Muscle of leg (tissue), 11 donors: ENCODE measurements around the gene FAM161B. TPM values are rescaled to one million over a fixed set of nuclear protein-coding genes. Genes with fewer than 3 reads are reported as not detected.
"Not testable (repeated sequence)": the region's sequence is repeated elsewhere in the genome, so short reads cannot be mapped to it uniquely, and the experiment has no call there.

Experiments
- DNase-seq: peaks from one replicate; pipeline ENCODE4 v3.0.0; 2013
- H3K27ac ChIP-seq: one replicate; pipeline ENCODE4 v1.5.1; 2013; ENCODE audit warnings: mild to moderate bottlenecking, low read length, control low read depth
- H3K27me3 ChIP-seq: one replicate; pipeline ENCODE4 v1.6.1; 2013; ENCODE audit warnings: low read length; ENCODE audit not compliant: control insufficient read depth, insufficient read depth
- H3K36me3 ChIP-seq: one replicate; pipeline ENCODE4 v1.6.1; 2013; ENCODE audit warnings: low read length; ENCODE audit not compliant: control insufficient read depth, insufficient read depth
- H3K4me1 ChIP-seq: one replicate; pipeline ENCODE4 v1.6.1; 2013; ENCODE audit warnings: low read length; ENCODE audit not compliant: control insufficient read depth, insufficient read depth
- H3K4me3 ChIP-seq: one replicate; pipeline ENCODE4 v1.5.1; 2013; ENCODE audit warnings: low read length, control low read depth
- H3K9me3 ChIP-seq: replicated peaks from 2 replicates; pipeline ENCODE4 v1.6.1; 2013; ENCODE audit warnings: low read depth, low read length; ENCODE audit not compliant: control insufficient read depth
- WGBS: methylation state at CpG from one replicate; pipeline ENCODE4 v1.1.5; 2013; ENCODE audit warnings: missing lambda C conversion rate; ENCODE audit not compliant: insufficient coverage; 5-methylcytosine and 5-hydroxymethylcytosine counted together
- polyA plus RNA-seq, 8 donors: library from polyadenylated mRNA; unstranded; fragments of 120-200 nt; gene quantifications; one replicate each; pipeline versions ENCODE4 v1.2.1 to v1.2.3, GENCODE V29; 2013; ENCODE audit warnings: inconsistent platforms in 1 of 8, low replicate concordance in 1 of 8; ENCODE audit not compliant: insufficient read length in 8 of 8, insufficient read depth in 1 of 8
- total RNA-seq: library from RNA; stranded (reverse); fragments of 120-200 nt; gene quantifications from one replicate; pipeline ENCODE4 v1.2.4, GENCODE V29; 2013

FAM161B gene
- total and polyA plus RNA-seq, 9 donors: 6.2 to 8.2 (median 7.1) TPM

DNA sequence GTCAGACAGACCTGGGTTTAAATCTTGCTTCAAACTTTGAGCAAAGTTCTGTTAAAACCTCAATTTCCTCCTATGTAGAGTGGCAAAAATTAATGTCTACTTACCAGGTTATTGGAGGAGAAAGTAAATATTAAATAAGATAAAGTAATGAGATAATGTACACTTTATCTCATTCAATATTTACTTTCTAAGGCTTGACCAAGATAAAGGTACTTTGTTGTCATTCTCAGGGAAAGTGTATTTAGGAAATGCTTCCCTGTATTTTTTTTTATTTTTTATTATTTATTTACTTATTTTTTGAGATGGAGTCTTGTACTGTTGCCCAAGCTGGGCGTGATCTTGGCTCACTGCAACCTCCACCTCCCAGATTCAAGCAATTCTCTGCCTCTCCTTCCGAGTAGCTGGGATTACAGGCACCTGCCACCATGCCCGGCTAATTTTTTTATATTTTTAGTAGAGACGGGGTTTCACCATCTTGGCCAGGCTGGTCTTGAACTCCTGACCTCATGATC, 4.7 kb downstream of the FAM161B start:
- Histone ChIP-seq H3K4me1 (peaks cover 4% of the 10 kb centered on the region), H3K36me3 (peaks cover 42% of the 10 kb centered on the region), H3K27ac (no peak overlapping the region), H3K4me3 (no peak overlapping the region), H3K9me3 (no peaks in the 10 kb centered on the region), H3K27me3 (no peaks in the 10 kb centered on the region)
- DNase-seq: no peak
- WGBS: 93% methylated on average over 2 of the region's 4 CpGs

DNA sequence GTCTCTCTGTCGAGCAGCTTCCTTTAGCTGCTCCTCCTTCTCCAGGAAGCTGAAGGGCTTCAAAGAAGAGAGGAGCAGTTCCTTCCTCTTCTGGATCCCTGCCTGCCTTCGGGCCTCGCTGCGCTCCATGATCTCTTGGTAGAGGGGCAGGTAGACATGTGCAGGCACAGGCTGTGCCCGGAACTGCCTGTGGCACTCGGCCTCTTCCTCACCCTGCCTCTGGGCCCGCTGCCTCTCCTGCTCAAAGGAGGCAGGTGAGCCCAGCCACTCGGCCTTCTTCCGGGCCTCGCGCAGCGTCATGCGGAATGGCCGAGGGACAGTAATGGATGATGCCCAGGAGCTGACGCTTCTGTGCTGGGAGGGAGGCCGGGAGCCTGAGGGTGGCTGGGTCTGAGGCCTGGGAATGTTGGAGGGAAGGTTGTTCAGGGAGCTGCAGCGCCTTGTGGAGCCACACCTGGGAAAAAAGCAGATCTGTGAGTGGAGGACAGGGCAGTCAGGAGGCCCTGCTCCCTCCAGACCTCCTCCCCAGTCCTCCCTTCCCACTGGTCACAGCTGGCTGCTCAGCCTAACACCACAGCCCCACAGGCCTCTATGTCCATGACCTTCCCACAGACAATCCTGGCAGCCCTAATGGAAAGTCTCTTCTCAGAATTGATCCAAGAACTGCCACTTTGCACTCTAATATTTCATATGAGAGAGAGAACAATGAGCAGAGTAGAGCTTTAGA, 5.3 kb downstream of the FAM161B start:
- DNase-seq: no peak
- 85% methylated on average over 15 of the region's 17 CpGs for WGBS
- Histone ChIP-seq H3K4me3 (no peak overlapping the region), H3K4me1 (peaks cover 4% of the 10 kb centered on the region), H3K27ac (no peak overlapping the region), H3K36me3 (peaks cover 46% of the 10 kb centered on the region), H3K9me3 (no peaks in the 10 kb centered on the region), H3K27me3 (no peaks in the 10 kb centered on the region)

DNA sequence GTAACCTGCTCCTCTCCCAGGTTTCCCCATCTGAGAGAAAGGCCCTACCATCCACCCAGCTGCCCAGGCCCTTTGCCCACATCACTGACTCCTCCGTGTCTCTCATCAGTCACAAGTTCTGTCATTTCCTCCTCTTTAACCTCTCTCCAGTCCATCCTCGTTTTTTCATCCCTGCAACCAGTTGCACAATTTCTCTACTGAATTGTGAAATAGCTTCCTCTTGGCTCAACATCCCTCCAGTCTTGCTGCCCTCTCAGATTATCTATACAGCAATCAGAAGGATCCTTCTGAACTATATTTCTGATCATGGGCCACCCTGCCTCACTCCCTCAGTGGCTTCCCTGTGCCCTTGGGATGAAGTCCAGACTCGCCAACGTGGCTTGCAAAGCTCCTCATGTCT, 6.8 kb downstream of the FAM161B start:
- H3K27ac ChIP-seq: no peak overlapping the region
- no peak overlapping the region for H3K4me3 ChIP-seq
- H3K27me3 ChIP-seq: no peaks in the 10 kb centered on the region
- WGBS: 53% methylated on average over 4 of the region's 4 CpGs
- H3K36me3 ChIP-seq: peaks cover 51% of the 10 kb centered on the region
- peak; percentile 37 for DNase-seq
- H3K9me3 ChIP-seq: no peaks in the 10 kb centered on the region
- H3K4me1 ChIP-seq: no peaks in the 10 kb centered on the region

DNA sequence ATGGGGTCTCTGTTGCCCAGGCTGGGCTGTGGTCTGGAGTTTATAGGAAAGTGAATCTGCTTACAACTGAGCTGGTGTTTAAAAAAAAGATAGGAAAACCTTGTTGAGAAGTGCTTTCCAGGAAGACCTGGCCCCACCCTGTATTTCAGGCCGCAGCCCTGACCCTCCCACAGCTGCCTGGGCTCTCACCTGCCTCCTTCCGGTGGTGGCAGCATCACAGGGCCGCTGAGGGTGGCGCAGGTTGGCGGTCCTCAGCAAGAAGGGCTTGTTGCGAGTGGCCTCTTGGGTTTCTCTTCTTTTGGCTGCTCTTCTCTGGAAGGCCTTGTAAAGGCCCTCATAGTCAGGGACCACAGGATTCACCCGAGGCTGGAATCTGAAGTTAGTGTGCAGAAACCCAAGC, 7.7 kb downstream of the FAM161B start:
- H3K27me3 ChIP-seq: no peaks in the 10 kb centered on the region
- DNase-seq: no peak
- H3K4me1 ChIP-seq: no peaks in the 10 kb centered on the region
- H3K27ac ChIP-seq: no peak overlapping the region
- peaks cover 55% of the 10 kb centered on the region for H3K36me3 ChIP-seq
- no peaks in the 10 kb centered on the region for H3K9me3 ChIP-seq
- no peak overlapping the region for H3K4me3 ChIP-seq
- WGBS: 86% methylated on average over 7 of the region's 7 CpGs

DNA sequence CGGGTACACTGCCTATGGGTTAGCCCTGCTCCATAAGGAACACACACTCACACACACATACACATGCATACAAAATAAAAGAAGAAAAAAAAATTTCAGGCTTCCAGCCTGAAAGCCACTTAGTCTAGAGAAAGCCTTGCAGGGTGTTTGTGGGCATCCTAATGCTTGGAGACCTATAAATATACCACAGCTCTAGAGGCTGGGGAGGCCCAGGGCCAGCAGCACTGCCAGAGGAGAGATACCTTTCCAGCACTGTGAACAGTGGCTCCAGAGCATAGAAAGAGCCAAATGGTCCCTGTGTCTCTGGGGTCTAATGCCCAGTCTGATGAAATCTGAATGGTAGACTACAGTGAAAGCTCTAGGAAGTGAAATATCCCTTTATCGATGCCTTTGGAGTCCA, 12.9 kb downstream of the FAM161B start:
- Histone ChIP-seq H3K4me3 (no peak overlapping the region), H3K4me1 (no peaks in the 10 kb centered on the region), H3K9me3 (no peaks in the 10 kb centered on the region), H3K27ac (no peak overlapping the region), H3K36me3 (peaks cover 50% of the 10 kb centered on the region), H3K27me3 (no peaks in the 10 kb centered on the region)
- WGBS: no CpG with 5 or more reads among the region's 2 CpGs
- DNase-seq: no peak

DNA sequence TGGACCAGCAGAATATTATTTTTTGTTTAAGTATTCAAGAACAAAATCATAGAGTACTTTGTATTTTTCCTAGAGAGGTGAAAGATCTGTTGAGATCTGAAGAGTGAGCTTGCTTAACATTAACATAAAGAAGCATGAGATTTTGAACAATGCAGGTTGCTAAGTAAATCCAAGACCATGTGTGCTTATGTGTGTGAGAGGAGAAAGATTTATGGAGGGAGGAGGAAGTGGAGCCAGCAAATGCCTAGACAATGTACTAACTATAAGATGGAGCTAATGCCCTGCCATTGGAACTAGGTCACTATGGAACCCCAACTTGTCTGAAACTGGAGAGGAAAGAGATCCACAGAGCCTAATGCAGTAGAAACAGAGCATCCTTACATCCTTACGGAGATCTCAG, 13.3 kb downstream of the FAM161B start:
- H3K4me3 ChIP-seq: no peak overlapping the region
- DNase-seq: no peak
- H3K36me3 ChIP-seq: peaks cover 53% of the 10 kb centered on the region
- no peaks in the 10 kb centered on the region for H3K27me3 ChIP-seq
- H3K9me3 ChIP-seq: no peaks in the 10 kb centered on the region
- no peaks in the 10 kb centered on the region for H3K4me1 ChIP-seq
- WGBS: no CpG with 5 or more reads among the region's 1 CpG
- no peak overlapping the region for H3K27ac ChIP-seq

DNA sequence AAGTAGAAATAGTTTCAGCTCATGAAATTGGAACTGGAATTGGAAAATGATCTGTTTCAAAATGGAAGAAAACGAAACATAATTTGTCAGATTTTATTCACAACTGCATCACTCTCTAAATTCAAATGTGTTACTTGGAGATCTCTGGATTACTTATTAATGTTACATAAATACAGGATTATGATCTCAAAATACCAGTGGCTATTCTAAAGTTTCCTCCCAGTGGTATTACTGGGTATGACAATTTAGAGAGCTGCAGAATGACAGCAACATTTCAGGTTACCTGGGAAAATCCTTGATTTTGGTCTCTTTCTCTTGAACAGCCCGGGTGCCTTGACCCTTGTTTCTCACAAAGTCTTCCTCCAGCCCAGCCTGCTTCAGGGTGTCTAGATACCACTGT, 14.2 kb downstream of the FAM161B start:
- no CpG with 5 or more reads among the region's 2 CpGs for WGBS

DNA sequence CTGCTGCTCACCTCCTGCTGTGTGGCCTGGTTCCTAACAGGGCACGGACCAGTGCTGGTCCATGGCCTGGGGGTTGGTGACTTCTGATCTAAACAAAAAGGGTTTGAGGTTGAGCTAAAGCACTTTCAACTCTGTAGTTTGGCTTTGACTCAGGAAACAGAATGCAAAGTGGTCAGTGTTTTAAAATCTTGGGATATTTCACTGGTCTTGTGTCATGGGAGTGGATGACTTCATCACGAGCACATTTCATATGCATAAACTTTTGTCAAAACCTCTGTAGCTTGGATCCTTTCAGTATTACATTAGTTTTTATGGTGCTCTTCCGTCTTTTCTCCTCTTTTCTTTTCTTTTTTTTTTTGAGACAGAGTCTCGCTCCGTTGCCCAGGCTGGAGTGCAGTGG, 25.6 kb downstream of the FAM161B start:
- H3K27me3 ChIP-seq: no peaks in the 10 kb centered on the region
- no peak overlapping the region for H3K27ac ChIP-seq
- DNase-seq: no peak
- peaks cover 71% of the 10 kb centered on the region for H3K36me3 ChIP-seq
- no peaks in the 10 kb centered on the region for H3K9me3 ChIP-seq
- H3K4me3 ChIP-seq: no peak overlapping the region
- H3K4me1 ChIP-seq: no peaks in the 10 kb centered on the region
- WGBS: 71% methylated on average over 2 of the region's 5 CpGs

More for the DNA sequence above, 14.2 kb downstream of the FAM161B start:
- no peaks in the 10 kb centered on the region for H3K4me1 ChIP-seq
- DNase-seq: no peak
- H3K9me3 ChIP-seq: no peaks in the 10 kb centered on the region
- no peak overlapping the region for H3K27ac ChIP-seq
- peaks cover 54% of the 10 kb centered on the region for H3K36me3 ChIP-seq
- H3K4me3 ChIP-seq: no peak overlapping the region
- H3K27me3 ChIP-seq: no peaks in the 10 kb centered on the region

DNA sequence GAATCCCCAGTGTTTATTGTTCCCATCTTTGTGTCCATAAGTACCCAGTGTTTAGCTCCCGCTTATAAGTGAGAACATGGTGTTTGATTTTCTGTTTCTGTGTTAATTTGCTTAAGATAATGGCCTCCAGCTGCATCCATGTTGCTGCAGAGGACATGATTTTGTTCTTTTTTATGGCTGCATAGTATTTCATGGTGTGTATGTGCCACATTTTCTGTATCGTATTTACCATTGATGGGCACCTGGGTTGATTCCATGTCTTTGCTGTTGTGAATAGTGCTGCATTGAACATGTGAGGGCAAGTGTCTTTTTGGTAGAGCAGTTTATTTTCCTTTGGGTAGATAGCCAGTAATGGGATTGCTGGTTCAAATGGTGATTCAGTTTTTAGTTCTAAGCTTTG, 30.4 kb downstream of the FAM161B start:
- not testable (repeated sequence) for DNase-seq, H3K4me3 ChIP-seq, H3K27ac ChIP-seq, H3K27me3 ChIP-seq, H3K9me3 ChIP-seq, H3K4me1 ChIP-seq
- 100% methylated on average over 1 of the region's 2 CpGs for WGBS
- H3K36me3 ChIP-seq: peaks cover 55% of the 10 kb centered on the region

DNA sequence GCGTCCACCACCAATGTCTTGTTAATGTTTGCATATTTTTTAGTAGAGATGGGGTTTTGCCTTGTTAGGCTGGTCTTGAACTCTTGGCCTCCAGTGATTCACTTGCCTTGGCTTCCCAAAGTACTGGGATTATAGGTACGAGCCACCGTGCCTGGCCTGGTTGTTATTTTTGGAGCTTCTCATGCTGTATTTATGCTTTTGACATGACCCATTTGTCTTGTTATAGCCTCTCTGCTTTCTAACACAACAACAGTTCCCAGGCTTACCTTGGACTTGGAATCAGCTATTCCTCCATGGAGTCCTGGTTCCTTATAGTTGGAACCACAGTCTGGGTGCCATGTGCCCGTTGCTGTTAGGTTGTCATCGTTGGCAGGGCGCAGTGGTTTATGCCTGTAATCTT, 33.6 kb downstream of the FAM161B start:
- Histone ChIP-seq H3K27me3 (no peaks in the 10 kb centered on the region), H3K4me3 (no peak overlapping the region), H3K4me1 (no peaks in the 10 kb centered on the region), H3K9me3 (no peaks in the 10 kb centered on the region), H3K27ac (no peak overlapping the region), H3K36me3 (peaks cover 53% of the 10 kb centered on the region)
- 88% methylated on average over 4 of the region's 6 CpGs for WGBS
- DNase-seq: no peak
